NOMO-1 treated with dmso at 0.1 percent for 144 hours (cell line): ENCODE measurements around the gene STAC.
"Not testable (repeated sequence)": the region's sequence is repeated elsewhere in the genome, so short reads cannot be mapped to it uniquely, and the experiment has no call there.

ENCODE experiments used
- DNase-seq: peaks from one replicate; lab custom pipeline; 2025; ENCODE audit not compliant: unreplicated experiment; lab: John Stamatoyannopoulos, UW

Gene STAC

DNA sequence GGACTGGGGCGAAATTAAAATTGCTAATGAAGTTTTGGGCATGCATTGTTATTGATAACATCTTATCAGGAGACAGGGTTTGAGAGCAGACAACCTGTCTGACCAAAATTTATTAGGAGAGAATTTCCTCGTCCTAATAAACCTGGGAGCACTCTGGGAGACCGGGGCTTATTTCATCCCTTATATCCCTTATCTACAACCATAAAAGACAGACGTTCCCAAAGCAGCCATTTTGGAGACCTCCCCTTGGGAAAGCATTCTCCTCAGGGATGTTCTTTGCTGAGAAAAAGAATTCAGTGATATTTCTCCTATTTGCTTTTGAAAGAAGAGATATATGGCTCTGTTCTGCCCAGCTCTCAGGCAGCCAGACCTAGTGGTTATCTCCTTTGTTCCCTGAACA, 198.1 kb downstream of the STAC start:
- DNase-seq: not testable (repeated sequence)

DNA sequence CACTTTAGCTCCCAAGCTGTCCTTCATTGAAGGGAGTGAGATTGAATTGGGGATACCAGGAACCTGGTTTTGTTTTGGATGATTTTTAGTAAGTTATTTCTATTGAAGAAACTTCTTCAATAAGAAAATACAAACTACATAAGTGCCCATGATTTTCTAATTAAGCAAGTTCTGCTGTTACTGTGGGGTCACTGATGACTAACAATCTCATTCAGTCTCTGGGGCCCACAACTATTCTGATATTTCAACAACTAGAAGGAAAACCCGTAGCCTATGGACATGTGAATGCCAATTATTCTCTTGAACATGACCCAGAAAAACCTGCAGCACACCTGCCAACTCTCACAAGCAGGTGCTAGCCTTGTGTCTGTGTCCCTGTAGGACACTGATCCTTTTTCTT, 199.4 kb downstream of the STAC start:
- no peak for DNase-seq

DNA sequence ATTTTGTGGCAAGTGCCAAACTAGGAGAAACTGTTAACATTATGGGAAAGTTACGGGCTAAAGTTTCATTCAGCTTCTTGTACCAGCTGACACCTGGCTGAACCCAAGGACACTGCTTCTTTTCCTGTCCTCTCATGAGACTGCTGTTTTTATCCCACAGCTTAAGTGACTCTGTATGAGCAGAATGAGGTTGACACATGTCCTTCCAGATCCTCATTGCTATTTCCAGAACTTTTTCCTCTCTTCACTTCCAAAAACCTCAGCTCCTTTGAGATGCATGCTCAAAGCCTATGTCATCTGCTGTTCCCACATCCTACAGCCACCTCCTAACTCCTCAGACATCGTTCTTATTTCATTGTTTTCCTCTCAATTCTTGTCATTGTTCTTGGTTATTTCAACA, 200.4 kb downstream of the STAC start:
- no peak for DNase-seq

DNA sequence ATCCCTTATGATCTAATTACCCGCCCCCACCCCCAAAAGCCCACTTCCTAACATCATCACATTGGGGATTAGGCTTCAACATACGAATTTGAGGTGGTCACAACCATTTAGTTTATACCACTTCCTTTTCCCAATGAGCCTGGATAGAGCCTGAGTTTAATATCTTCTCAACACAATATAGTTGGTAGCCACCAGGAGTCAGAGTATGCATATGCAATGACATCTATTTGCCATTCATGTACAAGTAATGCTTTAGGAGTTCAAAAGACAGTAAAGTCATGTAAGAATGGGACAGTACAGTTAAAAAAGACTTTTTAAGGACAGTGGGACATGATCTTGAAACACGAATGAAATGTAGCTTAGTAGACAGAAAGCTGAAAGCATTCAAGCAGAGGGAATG, 211.7 kb downstream of the STAC start:
- DNase-seq: no peak

DNA sequence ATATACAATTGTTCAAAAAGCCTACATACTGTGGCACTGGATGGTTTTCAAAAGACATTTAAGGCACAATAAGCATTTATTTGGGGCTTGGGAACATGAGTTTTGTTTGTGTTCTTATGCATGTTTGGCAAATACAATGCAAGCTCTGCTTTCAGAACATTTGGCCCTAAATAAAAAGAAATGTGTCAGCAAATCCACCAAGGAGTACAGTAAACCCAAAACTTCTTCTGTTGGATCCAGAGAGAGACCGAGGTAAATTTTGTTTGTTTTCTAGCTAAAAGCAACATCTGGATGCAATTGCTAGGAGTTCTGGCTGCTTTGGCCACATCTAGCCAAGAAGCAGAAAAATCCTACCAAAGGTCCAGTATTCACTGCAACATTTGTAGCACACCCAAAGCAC, 215.2 kb downstream of the STAC start:
- DNase-seq: no peak

DNA sequence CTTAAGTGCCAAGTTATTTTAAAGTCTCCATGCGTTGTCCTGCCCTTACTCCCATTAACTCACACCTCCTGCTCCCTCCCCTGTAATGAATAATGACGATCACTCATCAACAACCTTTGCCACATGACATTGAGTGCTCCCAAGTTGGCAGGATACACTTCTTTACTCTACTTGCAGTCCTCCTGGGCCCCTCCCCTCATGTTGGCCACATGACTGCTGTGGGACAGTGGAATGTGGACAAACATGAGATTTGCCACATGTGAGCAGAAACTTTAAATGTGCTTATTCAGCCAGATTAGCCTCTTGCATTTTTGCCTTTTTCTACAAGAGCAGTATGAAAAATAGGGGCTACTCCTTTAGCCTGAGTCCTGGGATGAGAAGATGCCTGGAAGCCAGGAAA, 216.1 kb downstream of the STAC start:
- no peak for DNase-seq

DNA sequence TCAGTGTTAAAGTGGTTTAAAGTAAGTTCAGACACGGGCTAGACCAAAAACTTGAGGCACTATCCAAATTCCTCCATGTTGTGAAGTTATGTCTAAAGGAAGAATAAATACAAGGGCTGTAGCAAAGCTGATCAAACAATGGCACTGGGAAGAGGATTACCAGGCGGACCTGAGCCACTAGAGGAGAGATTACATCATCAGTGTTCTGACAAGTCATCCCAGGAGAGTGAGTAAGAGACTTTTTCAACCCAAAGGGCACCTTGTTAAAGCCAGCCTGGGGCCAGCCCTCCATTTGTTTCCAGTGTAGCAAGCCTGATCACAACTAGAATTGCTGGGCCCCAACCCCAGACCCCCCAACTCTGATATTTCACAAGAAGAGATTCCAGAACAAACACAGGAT, 217.1 kb downstream of the STAC start:
- no peak for DNase-seq
